Measurements from ENCODE around the gene JOSD1.

- TF ChIP-seq CTCF (IDR thresholded peaks at IDR 0.05) (no peak), POLR2A (IDR thresholded peaks at IDR 0.05) (no peak)
Measured at GRCh38 chr22:38694940-38695339, 5.8 kb downstream of the JOSD1 start.
